GM21737 (cell line): ENCODE measurements around the gene PRKG2.

Source experiments
- ATAC-seq: cut with Tn5 transposase; IDR thresholded peaks from one replicate; pipeline ENCODE4 v1.9.1; 2021; ENCODE audit warnings: mild to moderate bottlenecking, moderate library complexity; ENCODE audit not compliant: unreplicated experiment

PRKG2 gene

GRCh38 chr4:81106150-81106549 is 108.9 kb downstream of the PRKG2 start:
- ATAC-seq = no peak

- ATAC-seq = no peak
Observed at GRCh38 chr4:81102107-81102506, 112.9 kb downstream of the PRKG2 start.

GRCh38 chr4:81096566-81096965 is 118.5 kb downstream of the PRKG2 start:
- no peak for ATAC-seq

GRCh38 chr4:81095389-81095788 is 119.6 kb downstream of the PRKG2 start:
- no peak for ATAC-seq

GRCh38 chr4:81093720-81094401 is 121.2 kb downstream of the PRKG2 start:
- ATAC-seq = no peak

GRCh38 chr4:81085979-81086378 is 129.0 kb downstream of the PRKG2 start:
- ATAC-seq = no peak

GRCh38 chr4:81085291-81085690 is 129.7 kb downstream of the PRKG2 start:
- ATAC-seq = no peak

- no peak for ATAC-seq
Observed at GRCh38 chr4:81084634-81085033, 130.4 kb downstream of the PRKG2 start.

- no peak for ATAC-seq
Observed at GRCh38 chr4:81084029-81084428, 131.0 kb downstream of the PRKG2 start.

- no peak for ATAC-seq
Observed at GRCh38 chr4:81081156-81081555, 133.9 kb downstream of the PRKG2 start.

- ATAC-seq = no peak
Observed at GRCh38 chr4:81071013-81071412, 144.0 kb downstream of the PRKG2 start.

- peak; percentile 93 for ATAC-seq
Observed at GRCh38 chr4:81069706-81070331, 145.2 kb downstream of the PRKG2 start.

GRCh38 chr4:81065446-81065845 is 149.6 kb downstream of the PRKG2 start:
- ATAC-seq = no peak

GRCh38 chr4:81062001-81062400 is 153.0 kb downstream of the PRKG2 start:
- ATAC-seq = no peak

- no peak for ATAC-seq
Observed at GRCh38 chr4:81061344-81061730, 153.7 kb downstream of the PRKG2 start.

GRCh38 chr4:81060587-81061343 is 154.3 kb downstream of the PRKG2 start:
- ATAC-seq = no peak

- no peak for ATAC-seq
Observed at GRCh38 chr4:81058621-81059020, 156.4 kb downstream of the PRKG2 start.

GRCh38 chr4:81052119-81053068 is 162.6 kb downstream of the PRKG2 start:
- peak; percentile 99 for ATAC-seq

- no peak for ATAC-seq
Observed at GRCh38 chr4:81049907-81050306, 165.1 kb downstream of the PRKG2 start.

- no peak for ATAC-seq
Observed at GRCh38 chr4:81049330-81049729, 165.7 kb downstream of the PRKG2 start.
